ENCODE measurements around the gene OR14K1.

GRCh38 chr1:247749870-247750269 lies 11.5 kb downstream of the OR14K1 start:
- TF ChIP-seq POLR2AphosphoS5 (IDR thresholded peaks at IDR 0.05; ENCODE audit: low read depth) = no peak
- TF ChIP-seq EZH2 (IDR thresholded peaks at IDR 0.05; ENCODE audit: low read depth, unreplicated experiment) = no peak
- TF ChIP-seq CTCF (conservative IDR thresholded peaks at IDR 0.05; ENCODE audit: low read depth in 2 of 2) = no peak
